Right lobe of liver (tissue), 6 donors: ENCODE results near the gene RGS3. TPM values are rescaled to one million over a fixed set of nuclear protein-coding genes. Genes with fewer than 3 reads are reported as not detected.
A peak's percentile ranks its signal among the peaks of the same experiment; 100 is the strongest.

Experiments
- ATAC-seq, 4 donors: fragments of 200-7000 bp; cut with Tn5 transposase; one replicate each; pipeline ENCODE4 v1.9.1; 2020; ENCODE audit warnings: mild to moderate bottlenecking in 4 of 4, moderate library complexity in 4 of 4
- DNase-seq, 3 donors: peaks; one replicate each; pipeline ENCODE4 v3.0.0-alpha.2; 2020
- H3K27ac ChIP-seq, 3 donors: fragments of 200-600 bp; one replicate each; pipeline ENCODE4 v1.8.0; 2022
- H3K27me3 ChIP-seq, 2 donors: fragments of 200-600 bp; one replicate each; pipeline ENCODE4 v1.8.0; 2022
- H3K36me3 ChIP-seq, 4 donors: fragments of 200-600 bp; sonication (generic) in 1 of 4; one replicate each; pipeline versions ENCODE4 v1.5.1 to v1.8.0; 2017 to 2022; ENCODE audit warnings: control low read depth in 1 of 4
- H3K4me1 ChIP-seq, 4 donors: fragments of 200-600 bp; sonication (generic) in 1 of 4; one replicate each; pipeline versions ENCODE4 v1.5.1 to v1.8.0; 2017 to 2022; ENCODE audit warnings: control low read depth in 1 of 4
- H3K4me3 ChIP-seq, 3 donors: fragments of 200-600 bp; one replicate each; pipeline ENCODE4 v1.8.0; 2022
- H3K9me3 ChIP-seq, 4 donors: fragments of 200-600 bp; sonication (generic) in 1 of 4; one replicate each; pipeline versions ENCODE4 v1.5.1 to v1.8.0; 2017 to 2022; ENCODE audit warnings: control low read depth in 1 of 4
- POLR2A ChIP-seq: fragments of 450-650 bp; IDR thresholded peaks from one replicate; pipeline ENCODE4 v1.6.1; 2017; ENCODE audit warnings: antibody characterized with exemption, mild to moderate bottlenecking
- WGBS: methylation state at CpG from one replicate; pipeline ENCODE4 v1.1.6; 2018; ENCODE audit warnings: low coverage, low lambda C conversion rate; ENCODE audit not compliant: insufficient coverage; ENCODE audit errors: missing lambda C conversion rate; 5-methylcytosine and 5-hydroxymethylcytosine counted together
- intact Hi-C, 2 donors: fragments of 100-400 bp; cut with DNase I; formaldehyde crosslinking; loops; one replicate each; pipeline versions ENCODE4 v1.11.2 to v1.14.1; 2022
- total RNA-seq, 6 experiments: library from RNA; depleted of rRNA in 2 of 6; stranded (reverse); fragments of >200 nt in 2 of 6; fragmentation: NEBNext Ultra II Directional in 3 of 6; extraction: Animal tissue kit (Norgen Biotek cat#: 25700) in 3 of 6; gene quantifications; one replicate each; pipeline versions ENCODE4 v1.1.0 to v1.2.4, GENCODE V29; 2016 to 2023
- TF ChIP-seq, protein P1 (sequence below), 4 donors: fragments of 200-600 bp in 3 of 4; fragments of 450-650 bp in 1 of 4; IDR thresholded peaks; one replicate each; pipeline versions ENCODE4 v1.5.1 to v1.8.0; 2016 to 2022; ENCODE audit warnings: antibody characterized with exemption in 4 of 4, mild to moderate bottlenecking in 2 of 4
- donor health status: DM: no; HTN: yes; CAD: no.
- donor health status: DM: no; HTN: no; CAD: no.
- donor health status: DM: no; HTN: no; CAD: no.
- donor health status: DM: no; HTN: yes; CAD: no.
- donor health status: DM: no; HTN: yes; CAD: no.

Gene RGS3
- total RNA-seq, 6 experiments from 2014 or later = 19.0 to 60.3 (median 31.0) TPM

DNA sequence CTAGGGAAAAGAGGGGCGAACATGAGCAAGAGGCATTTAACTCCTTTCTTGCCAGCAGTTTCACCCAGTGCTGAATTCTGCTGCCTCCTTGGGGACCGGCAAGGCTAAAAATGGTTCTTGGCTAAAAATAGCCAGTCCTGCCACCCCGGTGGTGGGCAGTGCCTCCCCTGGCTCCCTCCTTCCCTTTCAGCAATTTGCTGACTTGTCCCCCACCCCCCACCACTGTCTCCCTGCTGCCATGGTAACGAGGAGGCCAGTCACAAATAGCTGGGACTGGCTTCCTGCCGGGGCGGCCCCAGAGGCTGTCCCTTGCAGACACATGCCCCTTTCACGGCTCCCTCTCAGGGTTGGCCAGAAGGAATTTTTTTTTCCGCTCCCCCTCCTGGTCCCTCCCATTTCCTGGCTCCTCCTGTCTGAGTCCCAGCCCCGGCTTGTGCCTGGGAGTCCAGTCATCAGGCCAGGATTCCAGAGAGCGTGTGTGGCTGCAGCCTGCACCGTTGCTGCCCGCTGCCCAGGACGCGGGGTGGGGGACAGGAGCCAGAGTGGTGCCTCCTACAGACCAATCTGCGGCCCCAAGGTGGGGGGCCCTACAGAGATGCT, 130.3 kb downstream of the RGS3 start:
- Histone ChIP-seq H3K36me3 (peaks cover 0 to 20% (median 11%) of the 10 kb centered on the region in 4 donors), H3K4me1 (peaks cover 0 to 50% (median 16%) of the 10 kb centered on the region in 4 donors), H3K9me3 (no peaks in the 10 kb centered on the region), H3K27me3 (no peaks in the 10 kb centered on the region), H3K4me3 (peak overlapping the region; percentile 66 to 84 (median 72)), H3K27ac (peak overlapping the region; percentile 86 to 96 (median 93))
- TF ChIP-seq POLR2A = peak; percentile 99
- TF ChIP-seq, protein P1, sequence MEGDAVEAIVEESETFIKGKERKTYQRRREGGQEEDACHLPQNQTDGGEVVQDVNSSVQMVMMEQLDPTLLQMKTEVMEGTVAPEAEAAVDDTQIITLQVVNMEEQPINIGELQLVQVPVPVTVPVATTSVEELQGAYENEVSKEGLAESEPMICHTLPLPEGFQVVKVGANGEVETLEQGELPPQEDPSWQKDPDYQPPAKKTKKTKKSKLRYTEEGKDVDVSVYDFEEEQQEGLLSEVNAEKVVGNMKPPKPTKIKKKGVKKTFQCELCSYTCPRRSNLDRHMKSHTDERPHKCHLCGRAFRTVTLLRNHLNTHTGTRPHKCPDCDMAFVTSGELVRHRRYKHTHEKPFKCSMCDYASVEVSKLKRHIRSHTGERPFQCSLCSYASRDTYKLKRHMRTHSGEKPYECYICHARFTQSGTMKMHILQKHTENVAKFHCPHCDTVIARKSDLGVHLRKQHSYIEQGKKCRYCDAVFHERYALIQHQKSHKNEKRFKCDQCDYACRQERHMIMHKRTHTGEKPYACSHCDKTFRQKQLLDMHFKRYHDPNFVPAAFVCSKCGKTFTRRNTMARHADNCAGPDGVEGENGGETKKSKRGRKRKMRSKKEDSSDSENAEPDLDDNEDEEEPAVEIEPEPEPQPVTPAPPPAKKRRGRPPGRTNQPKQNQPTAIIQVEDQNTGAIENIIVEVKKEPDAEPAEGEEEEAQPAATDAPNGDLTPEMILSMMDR (IDR thresholded peaks at IDR 0.05) = no peak
- 12% methylated on average over 6 of the region's 15 CpGs for WGBS
- intact Hi-C loops = loop anchor here in 1 of 2 donors (5.0 kb wide), 1 partner anchor 64 kb away; no protein-coding TSS in a partner anchor
- peak; percentile 81 to 89 (median 86) for ATAC-seq
- peak; percentile 92 to 93 (median 93) for DNase-seq

DNA sequence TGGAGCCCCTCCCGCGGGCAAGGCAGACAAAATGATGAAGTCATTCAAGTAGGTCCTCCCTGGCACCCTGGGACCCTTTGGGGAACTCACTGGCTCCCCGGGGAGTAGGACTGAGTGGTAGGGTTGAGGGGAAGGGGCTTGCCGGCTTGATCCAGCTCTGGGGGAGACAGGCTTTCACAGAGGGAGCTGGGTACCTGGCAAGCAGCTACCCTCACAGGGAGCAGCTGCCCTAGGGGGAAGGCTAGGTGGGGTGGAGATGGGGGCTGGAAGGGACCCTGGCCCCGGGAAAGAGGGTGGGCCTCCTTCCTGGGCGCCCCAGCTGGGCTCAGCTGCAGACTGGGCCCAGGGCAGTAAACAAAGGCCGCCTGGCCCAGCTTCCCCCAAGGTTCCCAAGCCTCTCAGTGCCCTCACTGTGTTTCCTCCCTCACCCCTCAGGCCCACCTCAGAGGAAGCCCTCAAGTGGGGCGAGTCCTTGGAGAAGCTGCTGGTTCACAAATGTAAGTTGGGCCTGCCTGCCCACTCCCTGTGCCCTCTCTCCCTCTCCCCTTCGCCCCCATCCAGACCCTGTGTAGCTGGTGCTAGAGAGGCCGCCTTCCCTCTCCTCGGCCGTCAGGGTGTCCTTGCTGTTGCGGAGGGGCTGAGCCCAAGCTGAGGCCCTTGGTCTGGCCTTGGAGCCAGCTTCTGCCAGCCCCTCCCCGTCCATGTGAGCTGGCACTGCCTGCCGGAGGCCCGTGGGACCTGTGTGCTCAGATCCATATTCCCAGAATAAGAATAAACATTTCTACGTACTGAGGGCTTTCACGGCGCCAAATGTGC, 131.2 kb downstream of the RGS3 start:
- ATAC-seq (peak; percentile 17 to 47 (median 42)), DNase-seq (peak in 1 of 3 donors; percentile 68)
- H3K9me3 ChIP-seq = no peaks in the 10 kb centered on the region
- peaks cover 0 to 20% (median 11%) of the 10 kb centered on the region in 4 donors for H3K36me3 ChIP-seq
- H3K4me1 ChIP-seq = peaks cover 0 to 46% (median 16%) of the 10 kb centered on the region in 4 donors
- H3K27me3 ChIP-seq = no peaks in the 10 kb centered on the region
- H3K4me3 ChIP-seq = peak overlapping the region; percentile 66 to 84 (median 72)
- peak; percentile 45 for TF ChIP-seq POLR2A
- TF ChIP-seq, protein P1 (IDR thresholded peaks at IDR 0.05) = no peak
- peak overlapping the region; percentile 86 to 96 (median 93) for H3K27ac ChIP-seq
- intact Hi-C loops = loop anchor here in 1 of 2 donors (5.0 kb wide), 1 partner anchor 63 kb away; no protein-coding TSS in a partner anchor
- 8% methylated on average over 9 of the region's 19 CpGs for WGBS

DNA sequence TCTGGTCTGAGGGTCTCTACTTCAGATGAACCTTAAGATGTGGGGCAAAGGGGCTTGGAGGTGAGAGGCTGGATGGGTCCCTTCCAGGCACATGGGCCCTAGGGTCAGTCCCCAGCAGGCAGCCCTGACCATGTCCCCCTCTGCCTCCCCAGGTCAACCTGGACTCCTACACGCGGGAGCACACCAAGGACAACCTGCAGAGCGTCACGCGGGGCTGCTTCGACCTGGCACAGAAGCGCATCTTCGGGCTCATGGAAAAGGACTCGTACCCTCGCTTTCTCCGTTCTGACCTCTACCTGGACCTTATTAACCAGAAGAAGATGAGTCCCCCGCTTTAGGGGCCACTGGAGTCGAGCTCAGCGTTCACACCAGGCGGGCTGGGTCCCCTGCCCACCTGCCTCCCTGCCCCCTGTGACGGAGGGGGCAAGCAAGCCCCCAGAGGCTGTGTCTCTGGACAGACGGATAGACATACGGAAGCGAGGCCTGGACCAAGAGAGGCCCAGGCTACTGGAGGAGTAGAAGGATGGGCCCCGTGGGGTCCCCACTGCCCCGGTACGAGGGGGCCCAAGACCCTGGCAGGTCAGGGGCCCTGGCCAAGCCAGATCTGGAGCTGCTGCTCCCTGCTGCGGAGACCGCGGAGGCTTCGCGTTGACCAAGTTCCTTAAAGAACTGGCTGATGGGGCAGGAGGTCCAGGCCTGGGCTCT, 133.2 kb downstream of the RGS3 start:
- intact Hi-C loops = no loop called here
- 85% methylated on average over 4 of the region's 27 CpGs for WGBS
- no peak for TF ChIP-seq POLR2A
- TF ChIP-seq, protein P1 (IDR thresholded peaks at IDR 0.05) = no peak
- ATAC-seq (no peak), DNase-seq (peak in 1 of 3 donors; percentile 43)
- peak overlapping the region in 1 of 3 donors; percentile 84 for H3K4me3 ChIP-seq
- H3K27me3 ChIP-seq = no peaks in the 10 kb centered on the region
- peaks cover 0 to 20% (median 11%) of the 10 kb centered on the region in 4 donors for H3K36me3 ChIP-seq
- H3K4me1 ChIP-seq = peaks cover 0 to 58% (median 22%) of the 10 kb centered on the region in 4 donors
- no peaks in the 10 kb centered on the region for H3K9me3 ChIP-seq
- H3K27ac ChIP-seq = no peak overlapping the region
